Mammary epithelial cell (primary cell): Measurements from ENCODE around the gene RBM44.

Source experiments
- CTCF ChIP-seq, 2 donors: IDR thresholded peaks in 1 of 2; conservative IDR thresholded peaks in 1 of 2; 2 replicates each; pipeline ENCODE4 v1.5.1; 2011 to 2012; ENCODE audit warnings: inconsistent platforms in 2 of 2, low read length in 2 of 2, mild to moderate bottlenecking in 2 of 2, control low read depth in 1 of 2, low read depth in 1 of 2; ENCODE audit not compliant: insufficient read depth in 1 of 2; ENCODE audit errors: extremely low read depth in 1 of 2
- EZH2 ChIP-seq: IDR thresholded peaks from 2 replicates; pipeline ENCODE4 v1.6.1; 2012; ENCODE audit warnings: low read length, inconsistent platforms, borderline replicate concordance

GRCh38 chr2:237873421-237873831 is 74.8 kb downstream of the RBM44 start:
- TF ChIP-seq CTCF (conservative IDR thresholded peaks at IDR 0.05 in 1 of 2, IDR thresholded peaks at IDR 0.05 in 1 of 2; ENCODE audit: extremely low read depth in 1 of 2, insufficient read depth in 1 of 2, low read depth in 1 of 2, low read length in 2 of 2) (no peak), EZH2 (no peak)
